GM19238 (cell line): Measurements from ENCODE around the gene ANTXR2.

Experiments used
- DNase-seq: peaks from one replicate; pipeline ENCODE4 v3.0.0; 2011; ENCODE audit warnings: low spot score; ENCODE audit not compliant: insufficient read length

The ANTXR2 gene

GRCh38 chr4:80092088-80092487 is 19.1 kb upstream of the ANTXR2 start:
- no peak for DNase-seq

DNA sequence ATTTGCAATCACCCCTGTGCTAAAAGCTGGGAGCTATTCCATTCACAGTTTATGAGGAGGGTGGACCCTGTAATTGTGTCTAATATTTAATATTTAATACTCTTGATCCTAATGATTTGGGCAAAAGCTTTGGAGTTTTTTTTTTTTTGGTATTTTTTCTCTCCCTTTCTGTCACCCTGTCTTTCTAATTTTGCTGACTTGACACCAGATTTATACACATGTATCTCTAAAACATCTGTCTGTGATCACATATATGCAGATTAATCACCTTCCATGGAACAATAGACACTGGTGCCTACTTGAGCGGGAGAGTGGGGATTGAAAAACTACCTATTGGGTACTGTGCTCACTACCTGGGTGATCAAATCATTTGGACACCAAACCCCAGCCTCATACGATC is 18.7 kb upstream of the ANTXR2 start:
- DNase-seq: no peak

DNA sequence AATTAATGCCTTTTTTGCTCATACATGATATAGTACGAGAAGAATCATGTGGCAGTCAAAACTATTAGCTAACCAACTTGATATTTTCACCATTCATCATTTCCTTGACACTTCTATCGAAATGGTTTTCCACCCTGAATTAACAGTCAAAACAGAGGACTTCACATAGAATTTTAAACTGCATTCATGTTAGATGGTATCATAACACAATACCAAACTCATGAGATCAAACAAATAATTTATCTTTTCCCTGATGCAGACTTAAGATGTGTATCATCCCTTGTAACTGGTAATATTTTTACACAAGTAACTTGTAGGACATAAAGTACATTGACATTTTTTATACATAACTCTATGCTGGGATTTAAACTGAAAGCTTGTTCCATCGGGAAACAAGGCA is 18.2 kb upstream of the ANTXR2 start:
- DNase-seq: no peak

GRCh38 chr4:80090090-80090489 is 17.1 kb upstream of the ANTXR2 start:
- DNase-seq: no peak

GRCh38 chr4:80088471-80088870 is 15.4 kb upstream of the ANTXR2 start:
- no peak for DNase-seq

DNA sequence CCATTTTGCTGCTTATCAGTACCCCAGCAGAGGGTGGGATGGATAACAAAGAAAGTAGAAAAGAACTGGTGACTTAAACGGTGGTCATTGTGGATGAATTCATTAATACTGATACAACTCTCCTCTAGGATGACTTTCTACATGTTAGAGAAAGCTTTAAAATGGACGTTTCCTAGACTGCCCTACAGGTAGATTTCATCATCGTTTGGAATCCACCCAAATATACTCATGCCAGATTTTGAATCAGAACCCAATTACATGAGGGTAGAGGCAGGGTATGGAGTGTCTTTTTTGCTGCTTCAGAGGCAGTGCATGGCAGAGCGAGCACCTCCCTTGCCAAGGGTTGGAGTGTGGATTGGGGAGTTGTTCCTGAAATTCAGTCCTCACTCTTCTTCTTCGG is 13.3 kb upstream of the ANTXR2 start:
- no peak for DNase-seq

- no peak for DNase-seq
Observed at GRCh38 chr4:80085081-80085480, 12.1 kb upstream of the ANTXR2 start.

DNA sequence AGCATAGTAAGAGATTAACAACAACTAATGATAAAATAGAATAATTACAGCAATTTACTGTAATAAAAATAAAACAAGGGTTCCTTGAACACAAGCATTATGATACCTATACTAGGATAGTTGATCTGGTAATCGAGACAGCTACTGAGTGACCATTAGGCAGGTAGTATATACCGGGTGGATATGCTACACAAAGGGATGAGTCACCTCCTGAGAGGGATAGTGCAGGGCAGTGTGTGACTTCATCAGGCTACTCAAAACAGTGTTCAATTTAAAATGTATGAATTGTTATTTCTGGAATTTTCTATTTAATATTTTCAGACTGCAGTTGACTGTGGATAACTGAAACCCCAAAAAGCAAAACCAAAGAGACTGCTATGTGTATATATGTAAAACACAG is 9.7 kb upstream of the ANTXR2 start:
- no peak for DNase-seq

DNA sequence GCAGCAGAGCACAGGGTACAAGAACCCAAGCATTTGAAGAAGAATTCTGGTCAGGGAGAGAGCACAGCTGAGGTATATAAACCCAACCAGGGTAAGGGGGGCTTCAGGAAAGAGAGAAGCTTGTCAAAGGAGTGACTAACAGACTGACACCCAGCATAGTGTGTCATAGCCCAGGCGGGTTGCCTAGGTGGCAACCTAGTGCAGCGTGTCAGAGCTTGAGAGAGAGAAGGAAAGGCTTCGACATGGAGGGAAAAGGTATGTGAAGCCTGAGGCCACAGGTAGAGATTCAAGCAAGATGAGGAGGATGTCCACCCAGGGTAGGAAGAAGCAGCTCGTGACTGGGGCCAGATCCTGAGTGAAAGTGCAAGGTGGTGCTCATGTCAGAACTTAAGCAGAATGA is 8.5 kb upstream of the ANTXR2 start:
- no peak for DNase-seq

DNA sequence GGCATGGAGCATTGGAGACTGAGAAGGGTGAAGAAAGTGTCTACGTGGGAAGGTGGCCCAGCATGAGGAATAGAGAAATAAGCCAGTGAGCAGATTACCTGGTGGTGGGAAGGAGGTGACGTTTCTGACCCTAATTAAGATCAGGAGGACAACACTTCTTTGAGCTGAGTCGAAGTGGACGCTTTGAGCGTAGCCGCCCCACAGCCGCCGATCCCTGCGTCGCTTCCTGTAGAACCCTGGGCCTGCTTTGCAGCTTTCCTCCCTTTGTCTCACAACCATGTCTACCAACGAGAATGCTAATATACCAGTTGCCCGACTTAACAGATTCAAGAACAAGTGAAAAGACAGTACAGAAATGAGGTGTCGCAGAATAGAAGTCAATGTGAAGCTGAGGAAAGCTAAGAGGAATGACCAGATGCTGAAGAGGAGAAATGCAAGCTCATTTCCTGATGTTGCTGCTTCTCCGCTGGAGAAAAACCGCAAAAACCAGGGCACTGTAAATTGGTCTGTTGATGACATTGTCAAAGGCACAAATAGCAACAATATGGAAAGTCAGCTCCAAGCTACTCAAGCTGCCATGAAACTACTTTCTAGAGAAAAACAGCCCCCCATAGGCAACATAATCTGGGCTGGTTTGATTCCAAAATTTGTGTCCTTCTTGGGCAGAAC is 6.4 kb upstream of the ANTXR2 start:
- no peak for DNase-seq

DNA sequence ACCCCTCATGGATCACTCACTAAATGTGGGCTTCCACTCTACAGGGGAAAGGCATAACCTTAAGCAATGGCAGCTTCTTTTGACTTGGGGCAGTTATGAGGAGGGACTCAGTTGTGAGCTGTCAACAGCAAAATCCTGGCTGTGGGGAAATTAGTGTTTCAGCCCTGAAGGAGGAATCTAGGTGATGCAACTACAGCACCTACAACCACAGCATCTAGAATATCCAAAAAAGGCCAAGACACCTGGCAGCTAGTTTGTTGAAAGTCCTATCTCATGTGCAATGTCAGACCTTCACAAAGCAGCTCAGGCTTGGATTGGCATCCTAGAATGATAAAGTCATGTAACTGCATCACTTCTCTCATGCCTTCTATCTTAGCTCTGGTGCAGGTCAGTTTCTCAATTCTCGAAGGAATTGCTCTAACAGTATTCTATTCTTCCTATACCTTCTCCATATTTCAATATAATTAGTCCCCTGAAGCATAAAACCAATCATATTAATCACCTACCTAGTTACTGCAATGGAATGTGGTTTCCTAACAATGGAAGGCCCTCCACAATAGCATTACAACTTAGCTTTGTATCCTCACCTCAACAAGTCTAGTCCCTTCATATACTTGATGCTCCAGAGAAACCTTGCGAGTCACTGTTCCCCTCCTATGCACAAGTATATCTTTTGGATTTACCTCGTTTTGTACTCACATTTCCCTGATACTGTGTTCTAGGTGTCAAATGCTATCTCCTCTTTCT is 5.5 kb upstream of the ANTXR2 start:
- no peak for DNase-seq

DNA sequence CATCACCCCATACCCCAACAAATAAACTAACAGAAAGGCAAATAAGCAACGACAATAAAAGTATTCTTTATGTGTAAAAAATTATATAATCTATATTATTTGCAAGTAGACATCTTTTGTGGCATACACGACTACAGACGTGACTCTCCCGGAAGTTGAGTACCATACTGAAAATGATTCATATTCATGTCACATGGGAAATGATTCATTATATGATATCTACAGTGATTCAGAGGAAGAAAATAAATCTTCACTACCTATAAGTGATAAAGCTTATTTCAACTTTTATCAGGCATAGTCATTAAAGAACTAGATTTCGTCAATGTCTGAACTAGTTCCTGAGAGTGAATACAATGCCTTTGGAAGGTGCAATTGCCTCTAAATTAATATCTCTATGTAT is 4.6 kb upstream of the ANTXR2 start:
- no peak for DNase-seq

GRCh38 chr4:80076681-80077080 is 3.7 kb upstream of the ANTXR2 start:
- DNase-seq: no peak

- no peak for DNase-seq
Observed at GRCh38 chr4:80075995-80076675, 3.1 kb upstream of the ANTXR2 start.

GRCh38 chr4:80074651-80075050 is 1.6 kb upstream of the ANTXR2 start:
- no peak for DNase-seq

GRCh38 chr4:80074069-80074468 is 1.0 kb upstream of the ANTXR2 start:
- DNase-seq: no peak

DNA sequence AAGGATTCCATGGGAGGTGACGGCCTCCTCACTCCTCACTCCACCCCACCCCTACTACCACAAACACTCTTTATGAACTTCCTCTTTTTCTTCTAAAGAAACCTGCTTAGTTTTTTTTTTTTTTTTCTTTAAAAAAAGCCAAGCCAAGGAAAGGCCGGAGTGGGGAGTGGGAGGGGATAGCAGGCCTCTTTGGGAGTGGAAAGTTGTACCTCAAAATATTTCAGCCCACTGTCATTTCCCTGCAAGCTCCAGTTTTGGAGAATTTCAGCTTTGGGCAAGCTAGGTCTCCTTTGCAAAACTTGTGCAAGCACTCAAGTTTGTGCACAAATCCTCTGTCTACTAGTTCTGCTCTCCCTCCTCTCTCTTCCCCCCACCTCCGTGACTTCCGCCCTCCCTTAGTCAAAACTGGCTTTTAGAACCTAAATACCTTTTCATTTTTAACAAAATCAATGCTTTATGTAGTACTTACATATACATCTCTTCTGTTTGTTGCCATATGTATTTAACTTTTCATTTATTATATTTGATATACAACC is 512 bp upstream of the ANTXR2 start:
- DNase-seq: peak; percentile 16

GRCh38 chr4:80072228-80072743 is 743 bp downstream of the ANTXR2 start:
- peak; percentile 13 for DNase-seq

DNA sequence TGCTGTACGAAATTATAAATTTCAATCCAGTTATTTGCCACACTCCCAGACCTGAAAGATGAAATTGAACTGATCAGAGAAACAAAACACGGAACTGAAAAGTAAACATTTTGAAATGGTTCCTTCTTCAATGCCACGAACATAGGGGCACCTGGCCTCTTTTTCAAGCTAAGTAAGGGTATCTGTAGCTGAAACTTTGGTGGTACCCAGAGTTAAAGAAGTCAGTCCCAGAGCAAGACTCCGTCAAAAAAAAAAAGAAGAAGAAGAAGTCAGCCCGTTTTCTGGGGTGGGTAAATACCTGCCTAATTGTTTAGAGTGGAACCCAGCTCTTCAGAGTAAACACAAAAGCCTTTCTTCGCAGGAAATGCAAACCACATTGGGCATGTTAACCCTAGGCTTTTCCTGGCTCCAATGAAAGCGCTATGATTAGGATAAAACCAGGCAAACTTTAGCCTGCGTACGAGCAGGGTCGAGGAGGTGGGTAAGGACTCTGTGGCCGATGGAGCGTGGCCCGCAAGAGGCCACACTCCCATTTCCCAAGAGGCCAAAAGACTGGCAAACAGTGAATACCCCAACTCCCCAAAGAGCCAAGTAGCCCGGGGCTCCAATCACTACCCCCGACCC is 1.3 kb downstream of the ANTXR2 start:
- no peak for DNase-seq

DNA sequence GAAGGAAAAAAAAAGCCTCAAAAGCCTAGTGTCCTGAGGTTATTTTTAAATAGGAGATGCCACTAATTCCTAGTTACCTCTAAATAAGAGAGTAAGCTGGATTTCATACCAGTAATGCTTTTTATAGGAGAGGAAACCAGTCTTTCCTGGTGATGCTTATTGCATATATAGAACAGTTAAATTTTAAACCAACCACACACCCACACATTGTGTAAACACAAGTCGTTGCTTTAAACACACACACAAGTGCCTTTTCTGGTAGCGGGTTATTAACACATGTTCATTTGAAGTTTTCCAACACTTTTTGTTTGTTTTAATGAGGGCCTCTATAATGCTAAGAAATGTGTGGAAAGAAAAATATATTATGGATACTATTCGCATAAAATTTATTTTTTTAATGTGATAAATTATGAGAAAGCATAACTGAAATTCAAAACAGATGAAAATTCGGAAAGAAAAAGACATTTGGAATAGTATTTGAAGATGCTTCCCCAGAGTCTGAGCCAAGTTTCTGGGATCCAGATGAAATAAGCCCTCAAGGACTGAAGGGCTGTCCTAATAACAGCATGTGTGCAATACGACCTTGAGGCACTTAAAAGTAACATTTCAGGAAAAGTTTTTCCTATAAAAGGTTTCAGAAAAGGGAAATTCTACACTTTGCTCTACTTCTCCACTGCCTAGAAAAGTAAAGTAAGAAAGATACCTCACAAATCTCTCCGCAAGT is 2.0 kb downstream of the ANTXR2 start:
- DNase-seq: no peak
